ENCODE measurements around the gene KCNA4. TPM values are rescaled to one million over a fixed set of nuclear protein-coding genes. Genes with fewer than 3 reads are reported as not detected.

Gene KCNA4
- under 1 TPM in 1 of 2 donors, not detected in 1; 0.17 TPM for total RNA-seq

DNA sequence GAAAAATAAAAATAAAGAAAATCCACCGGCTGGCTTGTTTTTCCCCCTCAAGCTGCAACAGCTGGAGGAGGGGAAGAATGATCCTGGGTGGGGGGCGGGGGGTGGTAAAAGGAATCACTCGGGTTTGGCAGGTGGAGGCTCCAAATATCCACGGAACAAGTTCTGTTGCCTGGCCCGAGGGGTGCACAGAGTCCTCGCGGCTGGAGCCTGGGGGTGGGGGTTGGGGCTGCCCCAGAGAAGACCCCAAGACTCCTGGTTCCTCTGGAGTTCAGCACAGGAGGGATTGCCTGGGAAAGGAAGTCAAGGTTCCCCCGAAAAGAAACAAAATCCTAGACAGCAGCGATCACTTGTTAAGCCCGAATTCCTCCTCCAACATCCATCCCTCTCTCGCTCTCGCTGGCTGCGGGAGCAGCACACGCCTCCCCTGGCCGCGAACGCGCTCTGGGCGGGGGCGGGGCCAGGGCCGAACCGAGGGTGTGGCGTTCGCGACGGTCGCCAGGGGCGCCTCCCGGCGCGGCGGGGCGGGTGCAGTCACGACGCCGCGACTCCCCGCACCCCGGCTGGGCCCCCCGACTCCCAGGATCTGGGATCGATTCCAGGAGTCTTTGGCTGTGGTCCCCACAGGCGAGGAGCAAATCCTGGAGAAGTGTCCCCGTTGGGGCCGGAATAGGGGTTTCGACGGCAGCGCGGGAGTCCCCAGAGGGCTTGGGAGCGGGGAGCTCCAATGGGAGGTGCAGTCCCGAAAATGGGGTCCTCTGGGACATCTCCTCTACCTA, at the start of gene KCNA4:
Gene KCNA4, minus strand, starts transcription at position 443 of the 776 bp plus-strand sequence. CDS start 4,352 bp downstream, outside the sequence.
- no peak within 1 kb of the TSS for H3K4me3 ChIP-seq
- no peaks in the 10 kb centered on the region for H3K36me3 ChIP-seq
- no peaks in the 10 kb centered on the region for H3K4me1 ChIP-seq
- no peak within 1 kb of the TSS for H3K9ac ChIP-seq (ENCODE audit: low read depth in 2 of 2, low read length in 2 of 2)
- DNase-seq = no peak
- intact Hi-C loops (cut with DNase I) = no loop called here
- TF ChIP-seq, protein P1, sequence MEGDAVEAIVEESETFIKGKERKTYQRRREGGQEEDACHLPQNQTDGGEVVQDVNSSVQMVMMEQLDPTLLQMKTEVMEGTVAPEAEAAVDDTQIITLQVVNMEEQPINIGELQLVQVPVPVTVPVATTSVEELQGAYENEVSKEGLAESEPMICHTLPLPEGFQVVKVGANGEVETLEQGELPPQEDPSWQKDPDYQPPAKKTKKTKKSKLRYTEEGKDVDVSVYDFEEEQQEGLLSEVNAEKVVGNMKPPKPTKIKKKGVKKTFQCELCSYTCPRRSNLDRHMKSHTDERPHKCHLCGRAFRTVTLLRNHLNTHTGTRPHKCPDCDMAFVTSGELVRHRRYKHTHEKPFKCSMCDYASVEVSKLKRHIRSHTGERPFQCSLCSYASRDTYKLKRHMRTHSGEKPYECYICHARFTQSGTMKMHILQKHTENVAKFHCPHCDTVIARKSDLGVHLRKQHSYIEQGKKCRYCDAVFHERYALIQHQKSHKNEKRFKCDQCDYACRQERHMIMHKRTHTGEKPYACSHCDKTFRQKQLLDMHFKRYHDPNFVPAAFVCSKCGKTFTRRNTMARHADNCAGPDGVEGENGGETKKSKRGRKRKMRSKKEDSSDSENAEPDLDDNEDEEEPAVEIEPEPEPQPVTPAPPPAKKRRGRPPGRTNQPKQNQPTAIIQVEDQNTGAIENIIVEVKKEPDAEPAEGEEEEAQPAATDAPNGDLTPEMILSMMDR (IDR thresholded peaks at IDR 0.05) = no peak
- H3K9me3 ChIP-seq = no peaks in the 10 kb centered on the region
- no peak within 1 kb of the TSS for H3K27ac ChIP-seq
- H3K27me3 ChIP-seq = peaks cover 17% of the 10 kb centered on the region

DNA sequence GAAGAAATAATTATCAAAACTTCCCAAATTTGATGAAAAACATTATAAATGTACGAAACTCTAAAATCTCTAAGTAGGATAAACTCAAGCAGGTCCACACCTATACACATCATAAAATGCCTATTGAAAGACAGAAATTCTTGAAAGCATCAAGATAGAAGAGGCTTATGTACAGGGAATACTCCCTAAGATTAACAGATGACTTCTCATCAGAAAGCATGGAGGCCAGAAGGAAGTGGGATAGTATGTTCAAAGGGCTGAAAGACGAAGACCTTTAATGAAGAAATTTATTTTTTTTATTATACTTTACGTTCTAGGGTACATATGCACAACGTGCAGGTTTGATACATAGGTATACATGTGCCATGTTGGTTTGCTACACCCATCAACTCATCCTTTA, 45.3 kb upstream of the KCNA4 start:
- H3K4me1 ChIP-seq = no peaks in the 10 kb centered on the region
- no peaks in the 10 kb centered on the region for H3K36me3 ChIP-seq
- DNase-seq = no peak
- H3K27me3 ChIP-seq = no peaks in the 10 kb centered on the region
- TF ChIP-seq, protein P1 (IDR thresholded peaks at IDR 0.05) = no peak
- intact Hi-C loops (cut with DNase I) = no loop called here
- H3K4me3 ChIP-seq = no peak overlapping the region
- no peak overlapping the region for H3K9ac ChIP-seq (ENCODE audit: low read depth in 2 of 2, low read length in 2 of 2)
- H3K9me3 ChIP-seq = no peaks in the 10 kb centered on the region
- H3K27ac ChIP-seq = no peak overlapping the region

DNA sequence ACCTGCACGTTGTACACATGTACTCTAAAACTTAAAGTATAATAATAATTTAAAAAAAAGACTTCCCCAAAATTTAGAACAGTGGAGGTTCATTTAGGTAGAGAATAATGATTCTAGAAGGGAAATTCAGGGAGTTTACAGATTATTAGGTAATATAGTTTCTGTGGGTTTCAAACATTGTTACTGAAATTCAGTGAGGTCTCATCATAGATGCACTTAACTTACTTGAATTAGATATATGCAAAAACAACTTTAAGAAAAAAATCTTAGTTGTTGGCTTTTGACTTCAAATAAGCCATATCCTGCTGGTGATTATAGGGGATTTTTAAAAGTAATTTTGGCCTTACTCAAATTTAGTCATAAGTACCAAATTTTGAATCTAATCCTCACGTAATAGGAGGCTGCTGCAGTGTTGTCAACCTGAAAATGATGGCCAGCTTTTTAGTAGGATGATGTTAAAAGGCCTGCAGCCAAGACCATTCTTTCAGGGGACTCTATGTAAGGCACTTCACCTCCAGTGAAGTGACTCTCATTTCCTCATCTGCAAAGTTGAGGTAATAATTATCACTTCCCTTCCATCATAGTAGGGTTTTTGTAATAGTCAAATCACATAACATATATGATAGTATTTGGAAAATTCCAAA, 42.5 kb upstream of the KCNA4 start:
- TF ChIP-seq, protein P1 (IDR thresholded peaks at IDR 0.05) = no peak

DNA sequence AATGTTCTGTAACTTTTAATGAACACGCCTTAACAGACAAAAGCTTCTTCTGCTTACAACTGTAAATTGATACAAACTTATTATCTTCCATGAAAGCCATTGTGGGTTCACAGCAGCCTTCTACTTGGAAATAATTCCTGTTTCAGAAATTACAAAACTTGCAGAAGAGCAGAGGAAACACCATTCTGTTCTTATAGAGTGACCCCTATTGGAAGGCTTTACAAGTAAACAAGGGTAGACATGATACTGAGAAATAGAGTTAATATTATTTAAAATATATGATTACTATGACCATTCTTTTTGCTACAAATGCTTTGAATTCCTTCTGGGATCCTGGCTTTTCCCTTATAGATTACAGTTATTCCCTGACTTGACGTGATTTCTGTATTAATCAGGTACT, 32.4 kb upstream of the KCNA4 start:
- Histone ChIP-seq H3K4me1 (no peaks in the 10 kb centered on the region), H3K27ac (no peak overlapping the region), H3K27me3 (no peaks in the 10 kb centered on the region), H3K9me3 (no peaks in the 10 kb centered on the region), H3K9ac (ENCODE audit: low read depth in 2 of 2, low read length in 2 of 2) (no peak overlapping the region), H3K36me3 (no peaks in the 10 kb centered on the region), H3K4me3 (no peak overlapping the region)
- no peak for DNase-seq
- TF ChIP-seq, protein P1 (IDR thresholded peaks at IDR 0.05) = no peak
- intact Hi-C loops (cut with DNase I) = no loop called here

More for the DNA sequence above, 42.5 kb upstream of the KCNA4 start:
- H3K27ac ChIP-seq = no peak overlapping the region
- no peaks in the 10 kb centered on the region for H3K4me1 ChIP-seq
- no peaks in the 10 kb centered on the region for H3K9me3 ChIP-seq
- H3K36me3 ChIP-seq = no peaks in the 10 kb centered on the region
- no peak for DNase-seq
- intact Hi-C loops (cut with DNase I) = no loop called here
- H3K4me3 ChIP-seq = no peak overlapping the region
- H3K27me3 ChIP-seq = no peaks in the 10 kb centered on the region
- no peak overlapping the region for H3K9ac ChIP-seq (ENCODE audit: low read depth in 2 of 2, low read length in 2 of 2)

DNA sequence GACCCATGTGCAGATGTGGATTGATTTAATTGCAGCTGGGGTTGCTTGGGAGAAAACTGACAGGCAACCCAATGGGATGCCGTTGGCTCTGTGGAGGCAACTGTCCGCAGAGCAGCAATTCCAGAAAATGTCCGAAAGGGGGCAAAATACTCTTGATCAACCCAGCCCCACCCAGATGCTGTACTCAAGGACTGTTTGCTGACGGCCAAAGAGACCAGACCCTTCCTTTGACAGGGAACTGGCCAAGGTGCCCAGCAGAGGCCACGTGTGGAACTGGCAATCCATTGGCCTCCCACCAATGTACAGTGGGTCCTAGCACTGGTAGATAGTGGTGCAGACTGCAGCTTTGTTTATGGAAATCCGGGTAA, 29.7 kb upstream of the KCNA4 start:
- Histone ChIP-seq H3K27ac (no peak overlapping the region), H3K4me1 (no peaks in the 10 kb centered on the region), H3K27me3 (no peaks in the 10 kb centered on the region), H3K9me3 (no peaks in the 10 kb centered on the region), H3K9ac (ENCODE audit: low read depth in 2 of 2, low read length in 2 of 2) (no peak overlapping the region), H3K4me3 (no peak overlapping the region), H3K36me3 (no peaks in the 10 kb centered on the region)
- TF ChIP-seq, protein P1 (IDR thresholded peaks at IDR 0.05) = no peak
- no peak for DNase-seq
- intact Hi-C loops (cut with DNase I) = no loop called here
